ENCODE results near the gene MYH6. TPM values are rescaled to one million over a fixed set of nuclear protein-coding genes. Genes with fewer than 3 reads are reported as not detected.
"Not testable (repeated sequence)": the region's sequence is repeated elsewhere in the genome, so short reads cannot be mapped to it uniquely, and the experiment has no call there.

Gene MYH6
- total RNA-seq, 1 donor from 2014 or later, result 1.2 TPM

- intact Hi-C loops (cut with micrococcal nuclease), result no loop called here
Measured at GRCh38 chr14:23415821-23416778, 8.0 kb upstream of the MYH6 start.

GRCh38 chr14:23414906-23415820 lies 7.1 kb upstream of the MYH6 start:
- intact Hi-C loops (cut with micrococcal nuclease), result no loop called here

- intact Hi-C loops (cut with micrococcal nuclease), result no loop called here
Measured at GRCh38 chr14:23414254-23414653, 6.2 kb upstream of the MYH6 start.

- intact Hi-C loops (cut with micrococcal nuclease), result no loop called here
Measured at GRCh38 chr14:23413681-23414080, 5.6 kb upstream of the MYH6 start.

- intact Hi-C loops (cut with micrococcal nuclease), result no loop called here
Measured at GRCh38 chr14:23411563-23412525, 3.8 kb upstream of the MYH6 start.

- intact Hi-C loops (cut with micrococcal nuclease), result no loop called here
Measured at GRCh38 chr14:23409966-23410635, 2.0 kb upstream of the MYH6 start.

GRCh38 chr14:23409475-23409874 lies 1.4 kb upstream of the MYH6 start:
- intact Hi-C loops (cut with micrococcal nuclease), result no loop called here

GRCh38 chr14:23408307-23408630 lies 196 bp upstream of the MYH6 start:
- intact Hi-C loops (cut with micrococcal nuclease), result no loop called here

GRCh38 chr14:23406725-23407355 lies 1.2 kb downstream of the MYH6 start:
- intact Hi-C loops (cut with micrococcal nuclease), result no loop called here

GRCh38 chr14:23406244-23406643 lies 1.8 kb downstream of the MYH6 start:
- intact Hi-C loops (cut with micrococcal nuclease), result no loop called here

GRCh38 chr14:23405516-23406025 lies 2.5 kb downstream of the MYH6 start:
- intact Hi-C loops (cut with micrococcal nuclease), result no loop called here

GRCh38 chr14:23405096-23405495 lies 3.0 kb downstream of the MYH6 start:
- intact Hi-C loops (cut with micrococcal nuclease), result no loop called here

GRCh38 chr14:23404331-23404900 lies 3.7 kb downstream of the MYH6 start:
- intact Hi-C loops (cut with micrococcal nuclease), result no loop called here

GRCh38 chr14:23403908-23404307 lies 4.2 kb downstream of the MYH6 start:
- intact Hi-C loops (cut with micrococcal nuclease), result no loop called here

- intact Hi-C loops (cut with micrococcal nuclease), result no loop called here
Measured at GRCh38 chr14:23403139-23403438, 5.0 kb downstream of the MYH6 start.

GRCh38 chr14:23402296-23403138 lies 5.6 kb downstream of the MYH6 start:
- intact Hi-C loops (cut with micrococcal nuclease), result no loop called here

- intact Hi-C loops (cut with micrococcal nuclease), result no loop called here
Measured at GRCh38 chr14:23401291-23401690, 6.8 kb downstream of the MYH6 start.

GRCh38 chr14:23400496-23401149 lies 7.5 kb downstream of the MYH6 start:
- intact Hi-C loops (cut with micrococcal nuclease), result not testable (repeated sequence)
